Epithelial cell of proximal tubule (primary cell): Measurements from ENCODE around the gene PHF23. TPM values are rescaled to one million over a fixed set of nuclear protein-coding genes. Genes with fewer than 3 reads are reported as not detected.

Experiments used
- DNase-seq: peaks from one replicate; pipeline ENCODE4 v3.0.0-alpha.2; 2011; ENCODE audit warnings: low read depth
- H3K4me3 ChIP-seq: 2 replicates; pipeline ENCODE4 v1.5.1; 2011; ENCODE audit warnings: low read depth, mild to moderate bottlenecking, low read length
- CTCF ChIP-seq: conservative IDR thresholded peaks from 2 replicates; pipeline ENCODE4 v1.5.1; 2012; ENCODE audit warnings: low read depth, mild to moderate bottlenecking, low read length
- total RNA-seq: library from RNA; depleted of rRNA; stranded (reverse); fragments of >200 nt; gene quantifications from 2 replicates; pipeline ENCODE4 v1.2.3, GENCODE V29; 2015

The PHF23 gene
- total RNA-seq, 1 donor from 2014 or later = 27.1 TPM

- no peak overlapping the region for H3K4me3 ChIP-seq
- TF ChIP-seq CTCF = no peak
- no peak for DNase-seq
These were observed 47.5 kb downstream of the PHF23 start for GRCh38 chr17:7191571-7192270.

DNA sequence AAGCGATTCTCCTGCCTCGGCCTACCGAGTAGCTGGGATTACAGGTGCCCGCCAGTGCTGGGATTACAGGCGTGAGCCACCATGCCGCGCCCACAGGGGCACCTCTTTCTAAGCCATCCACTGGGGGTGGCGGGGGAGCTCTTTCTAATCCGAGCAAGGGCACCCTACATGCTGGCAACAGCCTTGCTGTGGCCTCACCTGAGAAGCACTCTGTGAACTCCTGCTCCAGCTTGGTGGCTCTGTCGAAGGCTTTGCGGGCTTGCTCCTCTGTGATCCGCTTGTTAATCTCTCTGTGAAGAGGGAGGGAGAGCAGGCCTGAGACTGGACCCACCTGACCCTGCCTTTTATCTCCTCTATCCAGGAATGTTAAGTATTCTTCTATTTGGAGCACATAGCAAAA lies 48.2 kb downstream of the PHF23 start:
- no peak for TF ChIP-seq CTCF

GRCh38 chr17:7190276-7190917 lies 48.9 kb downstream of the PHF23 start:
- DNase-seq = no peak
- H3K4me3 ChIP-seq = no peak overlapping the region
- no peak for TF ChIP-seq CTCF

More for the DNA sequence above, 48.2 kb downstream of the PHF23 start:
- no peak for DNase-seq
- H3K4me3 ChIP-seq = no peak overlapping the region

DNA sequence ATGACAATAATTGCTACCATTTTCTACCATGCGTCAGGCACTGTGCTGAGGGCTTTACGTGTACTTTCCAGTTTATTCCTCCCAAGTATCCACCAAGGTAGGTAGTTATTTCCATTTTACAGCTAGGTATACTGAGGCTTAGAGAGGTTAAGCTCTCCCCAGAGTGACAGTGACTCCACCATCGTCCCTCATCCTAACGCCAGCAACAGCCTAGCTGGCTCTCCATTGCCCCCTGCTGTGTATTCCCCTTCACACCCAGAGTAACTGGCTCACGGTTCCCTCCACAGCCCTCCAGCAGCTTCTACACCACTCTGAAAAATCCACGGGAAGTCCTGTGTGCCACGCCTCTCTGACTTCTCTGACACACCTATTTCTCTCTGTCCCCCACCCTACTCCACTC lies 53.0 kb downstream of the PHF23 start:
- DNase-seq = no peak
- H3K4me3 ChIP-seq = no peak overlapping the region
- TF ChIP-seq CTCF = peak; percentile 39

Other genes starting within 250 kb of the PHF23 start
- 0.98 and 1.0 TPM in 2 replicates for gene ALOX12, start 243.4 kb downstream of the PHF23 start, total RNA-seq
- 180 and 275 TPM in 2 replicates for gene RNASEK, start 226.8 kb downstream of the PHF23 start, total RNA-seq
- gene BCL6B, start 216.4 kb downstream of the PHF23 start, total RNA-seq = under 0.01 TPM in 1 of 2 replicates, not detected in the other
- gene SLC16A13, start 203.4 kb downstream of the PHF23 start, total RNA-seq = 3.1 and 4.1 TPM in 2 replicates
- not detected in 2 replicates for gene SLC16A11, start 195.4 kb downstream of the PHF23 start, total RNA-seq
- not detected in 2 replicates for gene CLEC10A, start 159.2 kb downstream of the PHF23 start, total RNA-seq
- not detected in 2 replicates for gene ASGR2, start 124.6 kb downstream of the PHF23 start, total RNA-seq
- 0.72 and 5.1 TPM in 2 replicates for gene ASGR1, start 60.1 kb downstream of the PHF23 start, total RNA-seq
- 2.6 and 7.8 TPM in 2 replicates for gene DLG4, start 19.6 kb downstream of the PHF23 start, total RNA-seq
- gene ACADVL, start 19.5 kb downstream of the PHF23 start, total RNA-seq = 320 and 573 TPM in 2 replicates
- gene DVL2, start 4.9 kb downstream of the PHF23 start, total RNA-seq = 46.5 and 68.0 TPM in 2 replicates
- gene GABARAP, start 3.0 kb upstream of the PHF23 start, total RNA-seq = 298 and 570 TPM in 2 replicates
- 36.4 and 58.5 TPM in 2 replicates for gene CTDNEP1, start 12.3 kb upstream of the PHF23 start, total RNA-seq
- 37.0 and 54.8 TPM in 2 replicates for gene ELP5, start 12.8 kb upstream of the PHF23 start, total RNA-seq
- gene CLDN7, start 23.0 kb upstream of the PHF23 start, total RNA-seq = 105 and 200 TPM in 2 replicates
- gene SLC2A4, start 42.3 kb upstream of the PHF23 start, total RNA-seq = 0.23 and 0.36 TPM in 2 replicates
- gene YBX2, start 55.2 kb upstream of the PHF23 start, total RNA-seq = 0.14 and 0.35 TPM in 2 replicates
- gene EIF5A, start 68.2 kb upstream of the PHF23 start, total RNA-seq = 353 and 817 TPM in 2 replicates
- 91.5 and 104 TPM in 2 replicates for gene GPS2, start 75.9 kb upstream of the PHF23 start, total RNA-seq
- gene NEURL4, start 89.9 kb upstream of the PHF23 start, total RNA-seq = 13.4 and 19.3 TPM in 2 replicates
- 0.81 and 1.4 TPM in 2 replicates for gene ACAP1, start 97.1 kb upstream of the PHF23 start, total RNA-seq
- 9.8 and 12.3 TPM in 2 replicates for gene KCTD11, start 112.7 kb upstream of the PHF23 start, total RNA-seq
- gene TMEM95, start 115.7 kb upstream of the PHF23 start, total RNA-seq = not detected in 2 replicates
- 5.4 and 7.3 TPM in 2 replicates for gene TNK1, start 141.6 kb upstream of the PHF23 start, total RNA-seq
- gene PLSCR3, start 155.1 kb upstream of the PHF23 start, total RNA-seq = 33.0 and 59.0 TPM in 2 replicates
- gene TMEM256, start 164.6 kb upstream of the PHF23 start, total RNA-seq = 134 and 163 TPM in 2 replicates
- gene NLGN2, start 168.4 kb upstream of the PHF23 start, total RNA-seq = 2.5 and 10.3 TPM in 2 replicates
- not detected in 2 replicates for gene SPEM1, start 180.9 kb upstream of the PHF23 start, total RNA-seq
- gene SPEM2, start 186.2 kb upstream of the PHF23 start, total RNA-seq = not detected in 2 replicates
- not detected in 2 replicates for gene SPEM3, start 189.4 kb upstream of the PHF23 start, total RNA-seq
- gene TMEM102, start 196.0 kb upstream of the PHF23 start, total RNA-seq = 24.6 and 25.0 TPM in 2 replicates
- gene FGF11, start 200.1 kb upstream of the PHF23 start, total RNA-seq = 0.51 and 11.5 TPM in 2 replicates
- 21.3 and 30.7 TPM in 2 replicates for gene CHRNB1, start 205.6 kb upstream of the PHF23 start, total RNA-seq
- gene ZBTB4, start 240.2 kb upstream of the PHF23 start, total RNA-seq = 17.9 and 24.6 TPM in 2 replicates
- not detected in 2 replicates for gene SLC35G6, start 242.0 kb upstream of the PHF23 start, total RNA-seq
- gene POLR2A, start 244.9 kb upstream of the PHF23 start, total RNA-seq = 30.3 and 30.5 TPM in 2 replicates